ENCODE data around the gene EML4.

EML4 gene

DNA sequence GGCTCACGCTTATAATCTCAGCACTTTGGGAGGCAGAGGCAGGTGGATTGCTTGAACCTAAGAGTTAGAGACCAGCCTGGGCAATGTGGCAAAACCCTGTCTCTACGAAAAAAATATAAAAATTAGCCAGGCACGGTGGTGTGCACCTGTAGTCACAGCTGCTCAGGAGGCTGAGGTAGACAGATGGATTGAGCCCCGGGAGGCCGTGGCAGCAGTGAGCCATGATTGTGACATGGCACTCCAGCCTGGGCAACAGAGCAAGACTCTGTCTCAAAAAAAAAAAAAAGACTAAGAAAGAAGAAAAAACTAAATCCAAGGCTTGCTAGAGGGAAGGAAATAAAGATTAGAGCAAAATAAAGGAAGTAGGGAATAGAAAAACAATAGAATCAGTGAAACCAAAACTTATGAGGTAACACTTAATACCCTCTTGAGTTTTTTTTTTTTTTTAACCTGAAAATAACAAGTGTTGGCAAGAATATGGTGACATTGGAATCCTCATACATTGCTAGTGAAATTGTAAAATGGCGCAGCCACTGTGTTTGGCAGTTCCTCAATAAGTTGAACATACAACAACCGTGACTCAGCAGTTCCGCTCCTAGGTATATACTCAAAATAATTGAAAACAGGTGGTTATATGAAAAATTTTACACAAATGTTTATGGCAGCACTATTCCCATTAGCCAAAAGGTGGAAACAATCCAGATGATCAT lies 85.2 kb downstream of the EML4 start:
- H2AFZ ChIP-seq (ENCODE audit: low read length) = no peak overlapping the region
- H3K4me2 ChIP-seq (ENCODE audit: low read depth, low read length) = no peak overlapping the region
- H3K27ac ChIP-seq (ENCODE audit: low read length) = no peak overlapping the region
- H3K79me2 ChIP-seq (ENCODE audit: low read length) = peaks cover 62% of the 10 kb centered on the region
- TF ChIP-seq EZH2phosphoT487 (IDR thresholded peaks at IDR 0.05; ENCODE audit: low read length) = no peak
- no peak for TF ChIP-seq EZH2 (optimal IDR thresholded peaks at IDR 0.05; ENCODE audit: low read depth, low read length)
- no peak for TF ChIP-seq CTCF (IDR thresholded peaks at IDR 0.05; ENCODE audit: low read length)
- H4K20me1 ChIP-seq (ENCODE audit: insufficient read depth, low read length) = peaks cover 7% of the 10 kb centered on the region; the same call in 1 of the 2 replicates
- peaks cover 3% of the 10 kb centered on the region; the same call in 1 of the 2 replicates for H3K36me3 ChIP-seq (replicated peaks; ENCODE audit: insufficient read depth, low read length)
- H3K27me3 ChIP-seq (replicated peaks; ENCODE audit: insufficient read depth, low read length) = no peaks in the 10 kb centered on the region
- peaks cover 17% of the 10 kb centered on the region for H3K4me1 ChIP-seq (ENCODE audit: low read length)
- no peak for DNase-seq
- H3F3A ChIP-seq (ENCODE audit: insufficient read depth, low read length) = peaks cover 12% of the 10 kb centered on the region
- H3K9me3 ChIP-seq (replicated peaks; ENCODE audit: insufficient read depth, low read length) = no peaks in the 10 kb centered on the region
- no peaks in the 10 kb centered on the region for H3K9me2 ChIP-seq (replicated peaks; ENCODE audit: insufficient read depth, low read length)
- no peak overlapping the region for H3K9ac ChIP-seq (ENCODE audit: low read length)
- no peak overlapping the region for H3K4me3 ChIP-seq (ENCODE audit: low read length)

DNA sequence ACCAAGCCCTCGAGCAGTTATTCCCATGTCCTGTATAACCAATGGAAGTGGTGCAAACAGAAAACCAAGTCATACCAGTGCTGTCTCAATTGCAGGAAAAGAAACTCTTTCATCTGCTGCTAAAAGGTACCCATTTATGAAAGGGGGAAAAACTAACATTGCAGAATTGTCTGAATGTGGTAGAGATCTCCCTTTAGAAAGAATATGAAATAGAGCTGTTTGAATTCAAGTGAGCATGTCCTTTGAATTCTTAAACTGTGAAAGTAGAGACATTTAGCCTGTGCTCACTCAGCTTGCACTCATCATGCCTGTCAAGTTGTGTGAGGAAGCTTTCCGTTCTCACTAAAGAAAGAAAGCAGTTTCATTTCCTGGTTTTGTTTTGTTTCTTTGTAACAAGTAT lies 87.4 kb downstream of the EML4 start:
- peaks cover 3% of the 10 kb centered on the region; the same call in 1 of the 2 replicates for H3K36me3 ChIP-seq (replicated peaks; ENCODE audit: insufficient read depth, low read length)
- TF ChIP-seq CTCF (IDR thresholded peaks at IDR 0.05; ENCODE audit: low read length) (no peak), EZH2 (optimal IDR thresholded peaks at IDR 0.05; ENCODE audit: low read depth, low read length) (no peak), EZH2phosphoT487 (IDR thresholded peaks at IDR 0.05; ENCODE audit: low read length) (no peak)
- H3K27me3 ChIP-seq (replicated peaks; ENCODE audit: insufficient read depth, low read length) = no peaks in the 10 kb centered on the region
- H3K4me1 ChIP-seq (ENCODE audit: low read length) = peaks cover 17% of the 10 kb centered on the region
- H4K20me1 ChIP-seq (ENCODE audit: insufficient read depth, low read length) = peaks cover 7% of the 10 kb centered on the region; the same call in 1 of the 2 replicates
- no peak overlapping the region for H3K27ac ChIP-seq (ENCODE audit: low read length)
- H3K9me3 ChIP-seq (replicated peaks; ENCODE audit: insufficient read depth, low read length) = no peaks in the 10 kb centered on the region
- H3F3A ChIP-seq (ENCODE audit: insufficient read depth, low read length) = peaks cover 12% of the 10 kb centered on the region
- peaks cover 43% of the 10 kb centered on the region for H3K79me2 ChIP-seq (ENCODE audit: low read length)
- no peak overlapping the region for H3K4me3 ChIP-seq (ENCODE audit: low read length)
- H3K9me2 ChIP-seq (replicated peaks; ENCODE audit: insufficient read depth, low read length) = no peaks in the 10 kb centered on the region
- H3K9ac ChIP-seq (ENCODE audit: low read length) = no peak overlapping the region
- peak; percentile 76 for DNase-seq
- no peak overlapping the region; the same call in 1 of the 2 replicates for H3K4me2 ChIP-seq (ENCODE audit: low read depth, low read length)
- no peak overlapping the region for H2AFZ ChIP-seq (ENCODE audit: low read length)

DNA sequence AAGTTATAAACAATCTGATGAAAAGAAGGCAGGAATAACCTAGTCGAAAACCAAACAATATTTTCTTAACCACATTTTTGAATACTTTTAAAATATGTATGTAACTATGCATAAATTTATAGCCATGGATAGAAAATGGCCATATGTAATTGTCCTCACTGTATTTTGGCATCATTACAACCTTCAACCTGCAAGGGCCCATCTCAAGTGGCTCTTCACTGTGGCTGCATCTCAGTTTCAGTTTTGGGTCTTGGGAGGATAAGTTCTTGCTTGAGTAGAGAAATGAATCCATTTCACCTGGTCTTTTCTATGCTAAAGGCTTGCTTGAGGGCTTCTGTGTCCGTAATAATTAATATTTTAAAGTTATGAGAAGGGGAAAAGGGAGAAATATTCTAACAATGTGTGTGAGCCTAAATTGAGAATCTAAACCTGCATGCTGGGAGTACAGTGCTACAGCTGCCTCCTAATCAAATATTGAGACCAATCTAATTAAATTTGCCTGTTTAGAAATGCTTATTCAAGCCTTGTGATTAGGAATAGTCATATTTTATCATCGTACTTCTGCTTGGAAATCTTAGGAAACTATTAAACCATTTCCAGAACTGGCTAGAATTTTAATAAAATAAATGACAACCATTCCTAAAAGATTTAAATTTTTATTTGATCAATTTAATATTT lies 92.5 kb downstream of the EML4 start:
- Histone ChIP-seq H3F3A (ENCODE audit: insufficient read depth, low read length) (peaks cover under 1% of the 10 kb centered on the region), H3K27me3 (replicated peaks; ENCODE audit: insufficient read depth, low read length) (no peaks in the 10 kb centered on the region), H3K79me2 (ENCODE audit: low read length) (peaks cover 24% of the 10 kb centered on the region), H3K4me1 (ENCODE audit: low read length) (peaks cover 5% of the 10 kb centered on the region), H3K9ac (ENCODE audit: low read length) (no peak overlapping the region), H3K4me2 (ENCODE audit: low read depth, low read length) (no peak overlapping the region), H3K9me2 (replicated peaks; ENCODE audit: insufficient read depth, low read length) (no peaks in the 10 kb centered on the region), H3K4me3 (ENCODE audit: low read length) (no peak overlapping the region), H3K9me3 (replicated peaks; ENCODE audit: insufficient read depth, low read length) (no peaks in the 10 kb centered on the region), H3K36me3 (replicated peaks; ENCODE audit: insufficient read depth, low read length) (peaks cover 6% of the 10 kb centered on the region; the same call in 1 of the 2 replicates), H4K20me1 (ENCODE audit: insufficient read depth, low read length) (peaks cover 12% of the 10 kb centered on the region), H3K27ac (ENCODE audit: low read length) (no peak overlapping the region), H2AFZ (ENCODE audit: low read length) (no peak overlapping the region)
- no peak for DNase-seq
- TF ChIP-seq EZH2 (optimal IDR thresholded peaks at IDR 0.05; ENCODE audit: low read depth, low read length) (no peak), EZH2phosphoT487 (IDR thresholded peaks at IDR 0.05; ENCODE audit: low read length) (no peak), CTCF (IDR thresholded peaks at IDR 0.05; ENCODE audit: low read length) (no peak)

Data from MM.1S (cell line).